ENCODE data around the gene HDAC4.

The HDAC4 gene

GRCh38 chr2:239022437-239023260, 378.2 kb downstream of the HDAC4 start:
- Histone ChIP-seq H4K20me1 (ENCODE audit: insufficient read depth, low read length) (no peaks in the 10 kb centered on the region), H3K27me3 (replicated peaks; ENCODE audit: insufficient read depth, low read length) (peaks cover 48% of the 10 kb centered on the region), H3K4me1 (ENCODE audit: low read length) (no peaks in the 10 kb centered on the region), H3K79me2 (ENCODE audit: low read length) (no peaks in the 10 kb centered on the region), H3K36me3 (replicated peaks; ENCODE audit: insufficient read depth, low read length) (no peaks in the 10 kb centered on the region), H2AFZ (ENCODE audit: low read length) (no peak overlapping the region), H3K9me3 (replicated peaks; ENCODE audit: insufficient read depth, low read length) (no peaks in the 10 kb centered on the region), H3K27ac (ENCODE audit: low read length) (no peak overlapping the region), H3F3A (ENCODE audit: insufficient read depth, low read length) (no peaks in the 10 kb centered on the region), H3K9ac (ENCODE audit: low read length) (no peak overlapping the region), H3K4me2 (ENCODE audit: low read depth, low read length) (no peak overlapping the region), H3K4me3 (ENCODE audit: low read length) (no peak overlapping the region), H3K9me2 (replicated peaks; ENCODE audit: insufficient read depth, low read length) (no peaks in the 10 kb centered on the region)
- TF ChIP-seq CTCF (IDR thresholded peaks at IDR 0.05; ENCODE audit: low read length) (no peak), EZH2 (optimal IDR thresholded peaks at IDR 0.05; ENCODE audit: low read depth, low read length) (no peak), EZH2phosphoT487 (IDR thresholded peaks at IDR 0.05; ENCODE audit: low read length) (no peak)
- DNase-seq = no peak

- no peaks in the 10 kb centered on the region for H3F3A ChIP-seq (ENCODE audit: insufficient read depth, low read length)
- TF ChIP-seq CTCF (IDR thresholded peaks at IDR 0.05; ENCODE audit: low read length) = no peak
- no peak for DNase-seq
- H3K36me3 ChIP-seq (replicated peaks; ENCODE audit: insufficient read depth, low read length) = no peaks in the 10 kb centered on the region
- no peaks in the 10 kb centered on the region for H4K20me1 ChIP-seq (ENCODE audit: insufficient read depth, low read length)
- H2AFZ ChIP-seq (ENCODE audit: low read length) = no peak overlapping the region
- no peaks in the 10 kb centered on the region for H3K4me1 ChIP-seq (ENCODE audit: low read length)
- no peak overlapping the region for H3K9ac ChIP-seq (ENCODE audit: low read length)
- no peak overlapping the region for H3K4me2 ChIP-seq (ENCODE audit: low read depth, low read length)
- H3K4me3 ChIP-seq (ENCODE audit: low read length) = no peak overlapping the region
- no peaks in the 10 kb centered on the region for H3K9me2 ChIP-seq (replicated peaks; ENCODE audit: insufficient read depth, low read length)
- peaks cover 48% of the 10 kb centered on the region for H3K27me3 ChIP-seq (replicated peaks; ENCODE audit: insufficient read depth, low read length)
- H3K27ac ChIP-seq (ENCODE audit: low read length) = no peak overlapping the region
- no peaks in the 10 kb centered on the region for H3K79me2 ChIP-seq (ENCODE audit: low read length)
- no peaks in the 10 kb centered on the region for H3K9me3 ChIP-seq (replicated peaks; ENCODE audit: insufficient read depth, low read length)
These were observed 379.0 kb downstream of the HDAC4 start for GRCh38 chr2:239021651-239022436.

- Histone ChIP-seq H3K9ac (ENCODE audit: low read length) (no peak overlapping the region), H3K4me3 (ENCODE audit: low read length) (no peak overlapping the region), H3F3A (ENCODE audit: insufficient read depth, low read length) (no peaks in the 10 kb centered on the region), H3K9me3 (replicated peaks; ENCODE audit: insufficient read depth, low read length) (no peaks in the 10 kb centered on the region), H3K27ac (ENCODE audit: low read length) (no peak overlapping the region), H3K36me3 (replicated peaks; ENCODE audit: insufficient read depth, low read length) (no peaks in the 10 kb centered on the region), H4K20me1 (ENCODE audit: insufficient read depth, low read length) (no peaks in the 10 kb centered on the region), H3K4me2 (ENCODE audit: low read depth, low read length) (no peak overlapping the region), H3K79me2 (ENCODE audit: low read length) (no peaks in the 10 kb centered on the region), H3K27me3 (replicated peaks; ENCODE audit: insufficient read depth, low read length) (peaks cover 48% of the 10 kb centered on the region), H3K9me2 (replicated peaks; ENCODE audit: insufficient read depth, low read length) (no peaks in the 10 kb centered on the region), H2AFZ (ENCODE audit: low read length) (no peak overlapping the region), H3K4me1 (ENCODE audit: low read length) (no peaks in the 10 kb centered on the region)
- no peak for DNase-seq
- TF ChIP-seq CTCF (IDR thresholded peaks at IDR 0.05; ENCODE audit: low read length) = no peak
- no peak for TF ChIP-seq EZH2 (optimal IDR thresholded peaks at IDR 0.05; ENCODE audit: low read depth, low read length)
- TF ChIP-seq EZH2phosphoT487 (IDR thresholded peaks at IDR 0.05; ENCODE audit: low read length) = no peak
These were observed 379.6 kb downstream of the HDAC4 start for GRCh38 chr2:239021224-239021623.
